PC-9 (cell line): ENCODE measurements around the gene COL23A1.

ENCODE experiments used
- EZH2 ChIP-seq: fragments of 200-600 bp; sonication (generic); IDR thresholded peaks from 2 replicates; pipeline ENCODE4 v1.8.0; 2017; ENCODE audit warnings: antibody characterized with exemption, low read depth
- TF ChIP-seq, protein P1 (sequence below): fragments of 200-600 bp; sonication (generic); conservative IDR thresholded peaks from 2 replicates; pipeline ENCODE4 v1.6.1; 2017; ENCODE audit warnings: mixed run types, antibody characterized with exemption, mild to moderate bottlenecking, moderate library complexity

DNA sequence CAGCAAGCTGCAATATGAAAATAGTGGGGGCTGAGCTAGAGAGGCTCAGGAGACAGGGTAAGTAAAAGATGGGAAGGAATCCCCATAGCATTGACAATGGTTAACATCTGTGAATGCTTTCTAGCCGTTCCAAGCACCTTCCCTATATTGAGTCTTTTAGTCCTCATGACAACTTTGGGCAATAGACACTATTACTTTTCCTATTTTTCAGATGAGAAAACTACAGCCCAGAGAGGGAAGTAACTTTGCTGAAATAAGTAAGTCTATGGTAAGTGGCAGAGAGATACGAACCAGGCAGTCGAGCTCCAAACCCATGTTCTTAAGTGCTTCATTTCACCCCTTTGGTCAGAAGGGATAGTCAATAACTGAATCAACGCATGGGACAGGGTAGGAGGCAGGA is 94.5 kb downstream of the COL23A1 start:
- no peak for TF ChIP-seq EZH2
- TF ChIP-seq, protein P1, sequence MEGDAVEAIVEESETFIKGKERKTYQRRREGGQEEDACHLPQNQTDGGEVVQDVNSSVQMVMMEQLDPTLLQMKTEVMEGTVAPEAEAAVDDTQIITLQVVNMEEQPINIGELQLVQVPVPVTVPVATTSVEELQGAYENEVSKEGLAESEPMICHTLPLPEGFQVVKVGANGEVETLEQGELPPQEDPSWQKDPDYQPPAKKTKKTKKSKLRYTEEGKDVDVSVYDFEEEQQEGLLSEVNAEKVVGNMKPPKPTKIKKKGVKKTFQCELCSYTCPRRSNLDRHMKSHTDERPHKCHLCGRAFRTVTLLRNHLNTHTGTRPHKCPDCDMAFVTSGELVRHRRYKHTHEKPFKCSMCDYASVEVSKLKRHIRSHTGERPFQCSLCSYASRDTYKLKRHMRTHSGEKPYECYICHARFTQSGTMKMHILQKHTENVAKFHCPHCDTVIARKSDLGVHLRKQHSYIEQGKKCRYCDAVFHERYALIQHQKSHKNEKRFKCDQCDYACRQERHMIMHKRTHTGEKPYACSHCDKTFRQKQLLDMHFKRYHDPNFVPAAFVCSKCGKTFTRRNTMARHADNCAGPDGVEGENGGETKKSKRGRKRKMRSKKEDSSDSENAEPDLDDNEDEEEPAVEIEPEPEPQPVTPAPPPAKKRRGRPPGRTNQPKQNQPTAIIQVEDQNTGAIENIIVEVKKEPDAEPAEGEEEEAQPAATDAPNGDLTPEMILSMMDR: no peak
